GM18907 (cell line): ENCODE data around the gene ARIH2.
"Not testable (repeated sequence)": the region's sequence is repeated elsewhere in the genome, so short reads cannot be mapped to it uniquely, and the experiment has no call there.

Experiments
- ATAC-seq: cut with Tn5 transposase; IDR thresholded peaks from one replicate; pipeline ENCODE4 v1.9.1; 2021; ENCODE audit warnings: mild to moderate bottlenecking, moderate library complexity; ENCODE audit not compliant: unreplicated experiment

ARIH2 gene

DNA sequence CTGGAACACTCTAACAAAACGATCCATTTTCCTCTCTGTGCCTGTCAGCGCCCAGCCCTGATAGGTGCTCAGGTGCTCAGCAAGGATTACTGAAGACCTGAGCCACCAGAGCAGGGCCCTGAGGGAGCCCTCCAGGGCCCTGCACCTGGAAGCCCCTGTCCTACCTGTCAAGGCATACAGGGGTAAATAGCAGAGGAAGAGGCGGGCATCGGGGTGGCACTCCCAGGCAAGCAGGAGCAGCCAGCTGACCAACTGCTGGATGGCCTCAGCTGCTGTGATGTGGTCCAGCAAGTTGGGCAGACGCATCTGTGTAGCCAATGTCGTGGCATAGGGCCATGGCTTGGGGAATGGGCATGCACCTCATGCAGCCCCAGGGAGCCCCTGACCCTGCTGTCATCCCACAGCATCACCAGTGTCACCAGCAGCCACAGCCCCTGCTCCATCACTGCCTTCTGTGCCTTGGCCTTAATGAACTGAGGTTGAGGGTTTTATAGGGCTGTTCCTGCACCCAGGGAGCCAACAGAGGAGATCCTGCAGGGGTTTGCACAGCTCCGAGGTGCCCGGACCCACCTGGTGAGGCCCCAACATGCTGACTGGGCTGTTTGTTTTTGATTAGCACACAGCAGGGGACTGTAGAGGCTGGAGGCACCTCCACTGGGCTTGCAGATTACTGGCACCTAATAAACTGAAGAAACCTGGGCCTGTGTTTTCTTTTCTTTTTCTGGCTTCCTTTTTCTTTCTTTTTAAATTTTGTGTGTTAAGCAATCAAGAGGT is 80.6 kb downstream of the ARIH2 start:
- ATAC-seq = no peak

DNA sequence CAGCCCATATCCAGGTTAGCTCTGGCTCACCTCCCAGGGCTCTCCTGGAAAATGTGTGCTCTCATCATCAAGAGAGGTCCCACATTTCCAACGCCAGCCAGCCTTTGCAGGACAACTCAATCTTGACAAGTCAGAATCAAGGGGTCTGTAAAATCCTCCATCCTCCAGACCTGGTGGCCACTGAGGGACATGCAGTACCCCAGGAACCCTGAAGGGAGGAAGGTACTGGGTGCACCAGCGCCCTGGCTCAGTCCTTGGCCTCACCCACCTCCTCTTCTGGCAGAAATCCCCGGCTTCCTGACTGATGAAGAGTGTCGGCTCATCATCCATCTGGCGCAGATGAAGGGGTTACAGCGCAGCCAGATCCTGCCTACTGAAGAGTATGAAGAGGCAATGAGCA is 82.5 kb downstream of the ARIH2 start:
- ATAC-seq = no peak

DNA sequence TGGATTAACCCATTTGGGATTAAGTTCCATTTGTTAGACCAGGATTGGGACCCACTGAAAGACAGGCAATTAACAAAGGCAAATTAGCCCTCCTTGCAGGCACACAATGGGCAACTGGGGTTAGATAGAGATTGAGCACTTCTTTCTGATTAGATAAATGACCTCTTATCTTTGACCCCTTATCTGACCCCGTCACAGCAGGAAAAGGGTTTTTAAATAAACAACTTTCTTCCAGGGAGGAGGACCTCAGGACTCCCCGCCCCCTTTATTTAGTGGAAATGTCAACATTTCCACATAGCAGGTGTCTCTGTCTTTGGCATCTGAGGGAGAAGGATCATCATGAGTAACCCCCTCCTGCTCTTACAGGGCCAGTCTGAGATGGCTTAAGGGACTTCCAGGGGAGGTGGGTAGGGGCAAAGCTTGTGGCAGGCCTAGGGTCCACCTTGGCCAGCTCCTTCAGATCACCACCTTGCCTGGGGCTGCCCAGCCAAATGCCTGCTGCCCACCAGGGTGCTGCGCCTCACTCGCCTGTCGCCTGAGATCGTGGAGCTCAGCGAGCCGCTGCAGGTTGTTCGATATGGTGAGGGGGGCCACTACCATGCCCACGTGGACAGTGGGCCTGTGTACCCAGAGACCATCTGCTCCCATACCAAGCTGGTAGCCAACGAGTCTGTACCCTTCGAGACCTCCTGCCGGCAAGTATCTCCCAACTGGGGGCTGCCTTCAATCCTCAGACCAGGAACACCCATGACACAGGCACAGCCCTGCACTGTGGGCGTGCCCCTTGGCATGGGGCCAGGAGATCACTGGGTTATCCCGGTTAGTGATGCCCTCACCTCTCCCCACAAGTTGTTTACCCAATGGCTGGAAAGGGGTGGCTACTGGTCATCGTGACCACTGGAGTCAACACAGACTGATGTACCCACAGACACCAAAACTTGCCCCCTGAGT is 86.0 kb downstream of the ARIH2 start:
- no peak for ATAC-seq

DNA sequence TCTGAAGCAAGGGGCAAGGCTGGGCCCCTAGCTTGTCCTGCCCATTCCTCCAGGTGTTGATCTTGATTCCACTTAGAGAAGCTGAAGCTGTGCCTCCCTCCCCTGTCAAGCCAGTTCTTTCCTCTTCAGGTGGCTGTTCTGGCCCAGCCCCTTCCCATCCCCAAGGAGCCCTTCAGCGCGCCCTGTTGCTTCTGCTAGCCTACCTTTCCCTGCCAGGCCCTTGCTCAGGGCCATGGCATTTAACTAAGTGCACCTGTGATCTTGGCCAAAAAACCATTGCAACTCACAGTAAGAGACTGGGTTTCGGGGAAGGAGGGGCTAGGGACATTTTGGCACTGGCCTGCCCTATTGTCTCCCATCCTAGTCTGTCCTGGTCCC is 86.7 kb downstream of the ARIH2 start:
- ATAC-seq = no peak

GRCh38 chr3:49005998-49006397 is 87.4 kb downstream of the ARIH2 start:
- no peak for ATAC-seq

DNA sequence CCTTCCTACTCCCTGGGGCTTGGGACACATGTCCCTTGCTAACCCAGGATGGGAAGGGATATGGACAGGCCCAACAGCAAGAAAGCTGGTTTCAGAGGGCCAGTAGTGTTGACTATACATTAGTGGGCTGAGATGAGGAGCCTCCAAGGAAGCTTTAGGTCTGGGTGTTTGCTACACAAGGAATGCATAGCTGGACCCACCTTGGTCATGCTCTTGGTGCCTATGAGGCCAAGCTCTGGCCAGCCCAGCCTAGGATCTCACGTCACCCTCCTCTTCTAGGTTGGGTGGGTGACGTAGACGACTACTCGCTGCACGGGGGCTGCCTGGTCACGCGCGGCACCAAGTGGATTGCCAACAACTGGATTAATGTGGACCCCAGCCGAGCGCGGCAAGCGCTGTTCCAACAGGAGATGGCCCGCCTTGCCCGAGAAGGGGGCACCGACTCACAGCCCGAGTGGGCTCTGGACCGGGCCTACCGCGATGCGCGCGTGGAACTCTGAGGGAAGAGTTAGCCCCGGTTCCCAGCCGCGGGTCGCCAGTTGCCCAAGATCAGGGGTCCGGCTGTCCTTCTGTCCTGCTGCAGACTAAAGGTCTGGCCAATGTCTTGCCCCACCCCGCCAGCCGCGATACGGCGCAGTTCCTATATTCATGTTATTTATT is 87.9 kb downstream of the ARIH2 start:
- ATAC-seq = peak; percentile 3

GRCh38 chr3:49007068-49007770 is 88.6 kb downstream of the ARIH2 start, which contains the start of gene WDR6:
TSS of gene WDR6 (plus strand) at chr3:49007391. CDS start at chr3:49007432, 41 bp downstream.
- peak; percentile 88 for ATAC-seq

DNA sequence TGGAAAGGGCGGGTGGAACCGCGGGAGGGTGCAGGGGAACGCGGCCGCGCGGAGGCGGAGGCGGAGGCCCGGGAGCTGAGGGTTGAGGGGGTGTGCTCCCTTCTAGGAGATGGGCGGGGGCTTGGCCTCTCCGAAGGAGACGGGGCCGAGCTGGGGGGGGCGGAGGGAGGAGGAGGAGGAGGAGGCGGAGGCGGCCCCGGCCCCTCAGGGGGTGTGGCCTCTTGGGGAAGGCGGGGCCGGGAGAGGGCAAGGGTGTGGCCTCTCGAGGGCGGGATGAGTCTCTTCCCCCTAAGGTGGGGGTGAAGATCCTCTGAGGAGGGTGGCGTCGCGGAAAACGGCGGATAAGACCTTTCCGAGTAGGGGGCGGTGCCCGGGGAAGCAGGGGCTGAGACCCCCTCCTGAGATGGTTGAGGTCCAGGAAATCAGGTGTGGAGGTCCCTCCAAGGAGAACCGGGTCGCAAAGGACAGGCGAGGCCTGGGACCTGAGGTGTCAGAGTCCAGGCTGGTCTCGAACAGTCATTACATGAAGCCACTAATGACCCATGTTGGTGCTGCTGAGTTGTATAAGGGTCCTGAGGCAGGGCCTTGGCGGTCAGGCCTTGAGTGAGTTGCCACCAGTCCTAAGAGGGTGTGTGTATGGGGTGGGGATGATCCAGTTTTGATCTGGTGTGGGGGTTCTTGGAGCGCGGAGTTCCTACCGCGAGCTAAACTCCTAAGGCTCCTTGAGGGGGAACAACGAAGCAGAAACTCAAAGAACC is 89.3 kb downstream of the ARIH2 start:
- peak; percentile 30 for ATAC-seq

DNA sequence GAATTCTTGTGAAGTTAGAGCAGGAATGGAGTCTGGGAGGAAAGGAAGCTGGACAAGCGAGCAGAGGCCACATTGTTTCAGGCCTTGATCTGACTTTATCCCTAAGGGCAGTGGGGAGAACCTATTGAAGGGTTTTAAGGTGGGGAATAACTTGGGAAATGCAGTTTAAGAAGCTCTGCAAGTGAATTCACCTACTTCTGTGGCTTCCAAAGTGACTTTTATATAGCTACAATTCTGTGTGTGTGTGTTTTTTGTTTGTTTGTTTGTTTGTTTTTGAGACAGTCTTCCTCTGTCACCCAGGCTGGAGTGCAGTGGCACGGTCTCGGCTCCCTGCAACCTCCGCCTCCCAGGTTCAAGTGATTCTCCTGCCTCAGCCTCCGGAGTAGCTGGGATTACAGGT is 90.0 kb downstream of the ARIH2 start:
- ATAC-seq = not testable (repeated sequence)

DNA sequence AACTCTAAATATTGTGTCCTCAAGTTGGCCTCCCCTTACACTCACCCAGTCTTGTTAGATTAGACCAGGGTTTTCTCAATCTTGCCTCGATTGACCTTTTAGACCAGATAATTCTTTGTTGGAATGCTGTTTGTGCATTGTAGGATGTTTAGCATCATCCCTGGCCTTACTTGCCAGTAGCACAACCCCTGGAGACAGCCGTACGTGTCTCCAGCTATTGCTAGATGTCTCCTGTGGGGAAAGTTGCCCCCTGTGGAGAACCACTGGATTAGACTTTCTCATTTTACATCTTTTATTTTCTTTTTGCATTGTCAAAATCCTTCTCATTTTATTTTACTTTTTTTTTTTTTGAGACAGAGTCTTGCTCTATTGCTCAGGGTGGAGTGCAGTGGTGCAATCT is 90.8 kb downstream of the ARIH2 start:
- no peak for ATAC-seq

DNA sequence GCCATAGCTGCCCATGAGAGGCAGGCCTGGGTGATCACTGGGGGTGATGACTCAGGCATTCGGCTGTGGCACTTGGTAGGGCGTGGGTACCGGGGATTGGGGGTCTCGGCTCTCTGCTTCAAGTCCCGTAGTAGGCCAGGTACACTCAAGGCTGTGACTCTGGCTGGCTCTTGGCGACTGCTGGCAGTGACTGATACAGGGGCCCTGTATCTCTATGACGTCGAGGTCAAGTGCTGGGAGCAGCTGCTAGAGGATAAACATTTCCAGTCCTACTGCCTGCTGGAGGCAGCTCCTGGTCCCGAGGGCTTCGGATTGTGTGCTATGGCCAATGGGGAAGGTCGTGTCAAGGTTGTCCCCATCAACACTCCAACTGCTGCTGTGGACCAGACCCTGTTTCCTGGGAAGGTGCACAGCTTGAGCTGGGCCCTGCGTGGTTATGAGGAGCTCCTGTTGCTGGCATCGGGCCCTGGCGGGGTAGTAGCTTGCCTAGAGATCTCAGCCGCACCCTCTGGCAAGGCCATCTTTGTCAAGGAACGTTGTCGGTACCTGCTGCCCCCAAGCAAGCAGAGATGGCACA is 93.9 kb downstream of the ARIH2 start:
- ATAC-seq = no peak

- no peak for ATAC-seq
Observed at GRCh38 chr3:49013113-49013737, 94.6 kb downstream of the ARIH2 start.

- no peak for ATAC-seq
Observed at GRCh38 chr3:49013738-49014660, 95.4 kb downstream of the ARIH2 start.

- ATAC-seq = no peak
Observed at GRCh38 chr3:49015072-49015471, 96.4 kb downstream of the ARIH2 start.

DNA sequence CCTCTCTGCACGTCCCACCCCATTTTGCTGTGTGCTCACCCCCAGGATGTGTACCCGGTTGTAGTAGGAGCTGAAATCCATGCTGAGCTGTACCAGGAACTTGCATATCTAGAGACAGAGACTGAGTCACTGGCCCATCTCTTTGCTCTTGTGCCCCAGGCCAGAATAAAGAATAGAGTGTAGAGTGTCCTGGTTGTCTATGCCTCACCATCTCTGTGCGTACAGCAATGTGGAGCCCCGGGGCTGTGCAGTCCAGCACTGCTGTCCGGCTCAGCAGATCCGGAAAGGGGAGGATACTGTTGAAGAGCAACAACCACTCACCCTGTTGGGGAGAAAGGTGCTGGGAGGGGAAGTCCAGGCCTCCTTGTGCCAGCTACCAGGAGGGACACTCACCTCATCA is 97.1 kb downstream of the ARIH2 start:
- ATAC-seq = no peak

DNA sequence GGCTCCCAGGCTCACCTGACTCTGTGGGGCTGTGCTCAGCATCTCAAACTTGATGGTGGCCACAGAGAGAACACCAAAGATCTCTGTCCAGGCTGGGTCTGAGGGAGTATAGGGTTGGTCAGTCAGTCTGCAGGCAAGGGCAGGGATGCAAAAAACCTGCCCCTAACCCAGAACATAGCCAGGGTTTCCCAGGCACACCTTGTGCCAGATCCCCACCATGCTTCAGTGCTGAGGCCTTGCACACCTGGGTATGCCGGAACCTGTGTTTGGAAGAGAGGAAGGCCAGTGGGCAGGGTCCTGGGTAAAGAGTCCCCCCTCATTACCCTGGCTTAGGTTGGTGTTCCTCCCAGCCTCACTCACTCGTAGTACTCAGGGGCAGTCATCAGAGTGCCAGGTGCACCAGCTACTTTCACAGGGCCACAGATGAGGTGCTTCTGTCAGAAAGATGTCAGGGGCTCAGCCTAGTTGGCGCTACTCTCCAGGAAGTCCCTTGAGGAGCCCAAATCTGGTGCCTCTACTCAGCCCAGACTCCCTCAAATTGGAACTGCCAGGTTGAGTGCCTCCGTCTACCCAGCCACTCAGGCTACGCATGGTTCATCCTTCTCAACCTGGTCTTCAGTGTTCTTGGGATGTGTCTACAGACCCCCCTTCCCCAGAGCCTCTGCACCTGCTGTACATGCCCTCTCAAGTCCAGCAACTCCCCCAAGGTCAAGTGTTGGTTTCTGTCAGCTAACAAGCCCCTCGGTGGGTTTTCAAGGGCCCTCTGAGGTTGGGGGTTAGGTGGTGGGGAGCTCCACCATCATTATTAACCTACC is 98.0 kb downstream of the ARIH2 start:
- no peak for ATAC-seq

- no peak for ATAC-seq
Observed at GRCh38 chr3:49017229-49017970, 98.8 kb downstream of the ARIH2 start.
